Activated naive CD4-positive, alpha-beta T cell treated with anti-CD3 and anti-CD28 coated beads, Interleukin-2, amount 50 U/mL, for 16 hours (primary cell): ENCODE results near the gene CA5A.

ENCODE experiments used
- DNase-seq: peaks from one replicate; pipeline ENCODE4 v3.0.0-alpha.2; 2020

The CA5A gene

GRCh38 chr16:87847467-87847784, 88.9 kb downstream of the CA5A start:
- DNase-seq, result no peak

GRCh38 chr16:87846705-87847466, 89.4 kb downstream of the CA5A start:
- DNase-seq, result no peak

DNA sequence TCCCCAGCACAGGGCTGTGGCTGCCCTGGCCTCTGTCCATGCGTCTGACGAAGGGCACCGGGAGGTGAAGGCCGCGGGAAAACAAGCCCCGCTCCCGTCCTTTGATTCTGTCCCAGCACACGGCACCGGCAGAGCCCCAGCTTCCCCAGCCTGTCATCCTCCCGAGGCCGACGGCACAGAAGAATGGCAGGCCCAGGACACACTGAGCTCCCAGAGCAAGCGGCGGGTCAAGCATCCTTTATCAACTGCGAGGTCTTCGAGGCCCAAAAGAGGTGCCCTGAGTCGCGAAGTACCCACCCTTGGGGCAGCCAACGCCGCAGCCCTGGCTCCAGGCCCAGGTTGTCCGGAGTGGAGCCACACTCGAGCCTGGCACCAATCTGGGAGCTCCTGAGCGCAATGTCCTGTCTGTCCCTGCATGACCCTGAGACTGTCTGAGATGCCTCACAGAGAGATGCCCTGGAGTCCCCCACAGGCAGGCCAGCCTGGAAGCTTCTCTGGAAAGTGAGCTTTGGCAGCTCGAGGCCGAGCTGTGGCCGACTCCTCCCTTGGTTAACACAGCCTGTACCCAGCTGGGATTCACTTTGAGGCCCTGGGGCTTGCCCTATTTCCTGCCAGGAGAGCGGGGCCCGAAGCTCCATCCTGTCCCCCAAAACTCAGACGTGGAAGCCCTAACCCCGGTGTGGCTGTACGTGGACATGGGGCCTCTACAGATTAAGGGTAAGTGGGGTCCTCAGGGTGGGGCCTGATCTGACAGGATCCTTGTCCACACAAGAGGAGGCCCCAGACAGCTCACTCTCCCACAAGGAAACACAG, 90.3 kb downstream of the CA5A start:
- DNase-seq, result no peak

GRCh38 chr16:87845213-87845612, 91.1 kb downstream of the CA5A start:
- DNase-seq, result no peak

- no peak for DNase-seq
Measured at GRCh38 chr16:87844809-87845208, 91.5 kb downstream of the CA5A start.

DNA sequence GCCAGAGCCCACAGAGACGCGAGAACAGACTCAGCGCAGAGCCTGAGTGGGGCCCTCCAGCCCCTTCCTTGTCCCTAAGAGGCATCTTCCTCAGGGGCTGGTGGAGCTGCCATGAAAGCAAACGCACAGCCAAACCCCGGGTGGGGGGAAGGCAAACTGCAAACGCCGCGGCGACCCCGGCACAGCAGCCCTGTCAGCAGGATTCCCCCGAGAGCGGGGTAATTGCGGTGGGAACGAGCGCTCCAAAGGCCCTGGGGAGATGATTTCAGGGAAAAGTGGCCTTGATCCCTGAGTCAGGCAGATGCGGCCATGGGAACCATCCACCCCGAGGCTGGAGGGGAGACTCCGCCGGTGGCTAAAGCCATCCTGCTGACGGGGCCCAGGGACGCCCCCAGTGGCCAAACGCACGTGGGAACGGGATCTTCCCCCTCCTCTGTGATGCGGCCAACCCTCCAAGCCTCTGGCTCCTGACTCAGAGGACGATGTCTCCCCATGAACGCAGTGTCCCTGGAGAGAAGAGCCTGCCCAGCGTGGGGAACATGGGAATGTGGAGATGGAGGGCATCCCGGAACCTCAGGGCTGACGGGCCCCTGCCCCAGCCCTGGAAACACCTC, 92.1 kb downstream of the CA5A start:
- DNase-seq, result no peak

GRCh38 chr16:87843678-87844105, 92.6 kb downstream of the CA5A start:
- no peak for DNase-seq

DNA sequence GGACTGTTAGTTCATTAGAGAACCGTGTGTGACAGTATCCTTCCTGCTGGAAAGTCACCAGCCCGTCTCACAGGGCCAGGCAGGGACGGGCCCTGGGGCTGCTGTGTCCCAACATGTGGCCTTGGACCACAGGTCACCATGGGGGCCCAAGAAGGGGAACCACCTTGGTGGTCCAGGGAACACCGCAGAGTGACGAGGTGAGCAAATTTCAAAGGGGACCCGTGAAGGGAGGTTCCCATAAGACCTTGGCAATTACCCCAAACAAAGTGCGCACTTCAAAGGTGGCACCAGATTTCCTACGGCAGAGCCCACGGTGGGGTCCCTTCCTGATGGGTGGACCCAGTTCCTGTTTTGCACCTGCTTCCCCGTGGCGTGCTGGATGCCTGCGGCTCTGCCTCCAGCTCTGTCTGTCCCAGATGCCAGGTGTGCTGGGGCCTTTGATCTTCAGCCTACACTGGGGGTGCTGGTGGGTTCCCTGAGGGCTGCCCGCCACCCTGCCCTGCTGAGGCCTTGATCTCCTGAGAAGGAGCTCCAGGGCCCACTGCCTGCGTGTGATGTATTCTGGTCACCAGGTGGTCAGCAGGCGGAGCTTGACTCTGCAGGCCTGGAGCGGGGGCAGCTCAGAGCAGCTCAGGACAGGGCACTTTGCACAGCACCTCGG, 94.0 kb downstream of the CA5A start:
- no peak for DNase-seq

- no peak for DNase-seq
Measured at GRCh38 chr16:87841340-87842208, 94.8 kb downstream of the CA5A start.

DNA sequence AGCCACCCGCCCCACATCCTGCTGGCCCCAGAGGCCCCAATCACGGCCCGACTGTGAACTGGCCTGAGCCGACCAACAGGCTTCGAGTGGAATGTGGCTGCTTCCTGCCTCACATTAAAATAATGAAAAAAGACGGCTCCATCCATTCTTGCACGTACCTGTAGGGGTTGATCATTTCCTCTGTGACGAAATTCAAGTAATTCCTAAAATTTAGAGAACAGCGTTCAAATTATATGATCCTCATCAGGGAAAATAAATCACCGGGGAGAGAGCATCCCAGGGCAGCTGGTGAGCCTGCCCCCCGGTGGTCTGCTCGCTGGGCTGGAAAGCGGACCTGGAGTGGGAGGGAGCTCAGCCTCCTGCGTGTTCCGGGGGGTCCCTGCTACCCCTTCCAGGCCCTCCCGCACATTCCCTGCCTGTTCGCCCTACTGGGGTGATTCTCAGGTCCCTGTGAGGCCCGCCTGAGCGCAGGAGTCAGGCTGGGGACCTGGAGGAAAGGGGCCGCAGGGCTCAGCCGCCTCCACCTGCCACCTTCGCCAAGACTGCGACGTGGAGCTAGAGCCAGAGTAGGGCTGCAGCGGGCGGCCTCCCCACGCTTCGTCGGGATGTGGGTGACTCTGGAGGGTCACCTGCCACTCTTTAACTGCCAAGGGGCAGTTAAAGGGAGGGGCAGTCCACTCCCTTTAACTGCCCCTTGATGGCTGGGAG, 95.9 kb downstream of the CA5A start:
- no peak for DNase-seq

DNA sequence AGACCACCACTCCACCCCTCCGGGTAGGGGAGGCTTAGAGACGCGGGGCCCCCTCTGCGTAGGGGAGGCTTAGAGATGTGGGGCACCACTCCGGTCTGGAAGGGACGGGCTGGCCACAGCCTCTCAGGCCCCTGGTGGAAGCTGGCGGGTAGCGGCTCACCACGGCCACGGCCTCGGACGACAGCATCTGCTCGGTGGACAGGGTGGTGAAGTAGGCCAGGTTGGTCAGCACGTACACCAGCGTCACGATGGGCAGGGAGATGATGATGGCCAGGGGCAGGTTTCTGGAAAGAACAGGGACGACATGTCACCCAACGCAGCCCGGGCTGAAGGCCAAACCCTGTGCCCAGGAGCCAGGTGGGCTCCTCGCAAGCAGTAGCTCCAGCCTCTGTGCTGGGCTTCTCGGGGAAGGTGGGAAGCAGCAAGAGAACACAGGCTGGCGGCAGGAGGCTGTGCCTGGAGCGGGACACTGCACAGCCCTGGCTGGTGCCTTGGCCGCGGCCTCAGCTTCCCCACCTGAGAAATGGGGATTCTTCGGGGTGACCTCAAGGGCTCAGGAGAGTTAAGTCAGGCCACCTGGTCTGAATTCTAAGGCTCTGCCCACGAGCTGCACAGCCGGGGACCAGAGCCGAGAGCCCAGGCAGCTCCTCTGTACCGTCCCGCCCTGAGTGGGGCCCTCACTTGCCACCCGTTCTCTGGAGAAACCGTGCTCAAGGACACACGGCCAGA, 96.6 kb downstream of the CA5A start:
- DNase-seq, result no peak

DNA sequence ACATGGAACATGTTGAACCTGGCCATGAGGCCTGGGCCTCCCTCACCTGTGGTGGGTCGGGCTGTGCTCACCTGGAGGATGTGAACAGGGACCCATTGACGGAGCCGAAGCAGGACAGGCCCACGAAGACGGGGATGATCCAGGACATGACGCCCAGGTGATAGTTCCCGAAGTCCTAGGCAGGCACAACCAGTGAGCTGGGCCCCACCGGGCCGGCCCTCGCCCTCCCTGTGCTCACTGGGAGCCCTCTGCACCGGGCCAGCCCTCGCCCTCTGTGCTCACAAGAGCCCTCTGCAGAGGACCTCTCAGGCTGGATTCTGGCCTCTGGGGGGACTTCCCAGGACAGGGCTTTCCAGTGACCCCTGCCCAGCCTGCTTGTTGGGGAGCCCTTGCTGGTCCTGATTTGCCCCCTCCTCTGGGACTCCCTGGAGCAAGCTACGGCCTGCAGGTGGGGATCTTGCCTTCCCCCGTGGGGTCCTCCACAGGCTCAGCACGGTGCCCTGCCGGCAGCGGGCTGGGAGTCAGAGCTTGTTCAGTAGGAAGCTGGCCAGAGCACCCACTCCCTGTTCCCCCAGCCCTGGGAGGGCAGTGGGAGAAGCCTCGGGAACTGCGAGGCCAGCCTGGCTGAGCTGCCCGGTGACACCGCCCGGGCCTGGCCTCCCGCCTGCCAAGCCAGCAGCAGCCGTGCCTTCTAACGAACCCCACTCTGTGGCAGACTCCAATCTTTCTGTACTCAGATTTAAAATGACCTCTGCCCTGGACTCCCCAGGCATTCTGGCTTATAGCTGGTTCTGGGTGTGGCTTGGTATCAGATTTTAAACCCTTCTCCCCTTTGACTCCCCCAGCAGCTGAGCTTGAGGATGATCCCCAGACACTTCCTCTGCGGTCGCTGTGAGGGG, 97.4 kb downstream of the CA5A start:
- DNase-seq, result no peak
